Uterus (tissue), 2 donors: ENCODE measurements around the gene GLYR1.

Experiments used
- CTCF ChIP-seq, 4 experiments: fragments of 200-600 bp in 2 of 4; fragments of 450-650 bp in 2 of 4; sonication (generic) in 2 of 4; IDR thresholded peaks; one replicate each; pipeline ENCODE4 v1.5.1; 2016 to 2019; ENCODE audit warnings: antibody characterized with exemption in 4 of 4, mild to moderate bottlenecking in 2 of 4, moderate library complexity in 1 of 4
- POLR2A ChIP-seq, 2 donors: fragments of 450-650 bp; IDR thresholded peaks; one replicate each; pipeline ENCODE4 v1.6.1; 2016; ENCODE audit warnings: antibody characterized with exemption in 2 of 2, mild to moderate bottlenecking in 1 of 2, moderate library complexity in 1 of 2

- TF ChIP-seq CTCF (IDR thresholded peaks at IDR 0.05) (peak in 2 of 4 experiments; percentile 8 to 22), POLR2A (IDR thresholded peaks at IDR 0.05) (peak; percentile 87 to 88)
Measured at GRCh38 chr16:4846901-4847773, at the start of gene GLYR1, which contains the start of gene UBN1.
